ENCODE results near the gene WDR88.
"Not testable (repeated sequence)": the region's sequence is repeated elsewhere in the genome, so short reads cannot be mapped to it uniquely, and the experiment has no call there.

GRCh38 chr19:33191092-33191491, 59.2 kb downstream of the WDR88 start:
- not testable (repeated sequence) for TF ChIP-seq CTCF (IDR thresholded peaks at IDR 0.05; ENCODE audit: extremely low read depth in 1 of 2, insufficient read depth in 1 of 2, low read depth in 1 of 2, low read length in 2 of 2); POLR2A (IDR thresholded peaks at IDR 0.05; ENCODE audit: low read depth, low read length); EZH2 (IDR thresholded peaks at IDR 0.05; ENCODE audit: borderline replicate concordance, low read depth, low read length, severe bottlenecking); GATA2 (IDR thresholded peaks at IDR 0.05; ENCODE audit: insufficient read depth, insufficient read length, low read depth, low read length); POLR2AphosphoS5 (IDR thresholded peaks at IDR 0.05; ENCODE audit: insufficient read depth, low read depth, low read length); FOS (IDR thresholded peaks at IDR 0.05; ENCODE audit: borderline replicate concordance, insufficient read depth, low read length); JUN (IDR thresholded peaks at IDR 0.05; ENCODE audit: borderline replicate concordance, insufficient read depth, insufficient read length, low read depth)
- TF ChIP-seq, protein P1, sequence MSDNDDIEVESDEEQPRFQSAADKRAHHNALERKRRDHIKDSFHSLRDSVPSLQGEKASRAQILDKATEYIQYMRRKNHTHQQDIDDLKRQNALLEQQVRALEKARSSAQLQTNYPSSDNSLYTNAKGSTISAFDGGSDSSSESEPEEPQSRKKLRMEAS (IDR thresholded peaks at IDR 0.05; ENCODE audit: insufficient read depth, insufficient read length), result not testable (repeated sequence)
